ENCODE results near the gene PHF20.

- TF ChIP-seq, protein P1, sequence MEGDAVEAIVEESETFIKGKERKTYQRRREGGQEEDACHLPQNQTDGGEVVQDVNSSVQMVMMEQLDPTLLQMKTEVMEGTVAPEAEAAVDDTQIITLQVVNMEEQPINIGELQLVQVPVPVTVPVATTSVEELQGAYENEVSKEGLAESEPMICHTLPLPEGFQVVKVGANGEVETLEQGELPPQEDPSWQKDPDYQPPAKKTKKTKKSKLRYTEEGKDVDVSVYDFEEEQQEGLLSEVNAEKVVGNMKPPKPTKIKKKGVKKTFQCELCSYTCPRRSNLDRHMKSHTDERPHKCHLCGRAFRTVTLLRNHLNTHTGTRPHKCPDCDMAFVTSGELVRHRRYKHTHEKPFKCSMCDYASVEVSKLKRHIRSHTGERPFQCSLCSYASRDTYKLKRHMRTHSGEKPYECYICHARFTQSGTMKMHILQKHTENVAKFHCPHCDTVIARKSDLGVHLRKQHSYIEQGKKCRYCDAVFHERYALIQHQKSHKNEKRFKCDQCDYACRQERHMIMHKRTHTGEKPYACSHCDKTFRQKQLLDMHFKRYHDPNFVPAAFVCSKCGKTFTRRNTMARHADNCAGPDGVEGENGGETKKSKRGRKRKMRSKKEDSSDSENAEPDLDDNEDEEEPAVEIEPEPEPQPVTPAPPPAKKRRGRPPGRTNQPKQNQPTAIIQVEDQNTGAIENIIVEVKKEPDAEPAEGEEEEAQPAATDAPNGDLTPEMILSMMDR (IDR thresholded peaks at IDR 0.05; ENCODE audit: insufficient read depth, low read length), result no peak
- TF ChIP-seq POLR2AphosphoS5 (IDR thresholded peaks at IDR 0.05; ENCODE audit: low read depth), result no peak
- TF ChIP-seq GABPA (IDR thresholded peaks at IDR 0.05; ENCODE audit: low read depth), result no peak
- TF ChIP-seq, protein P2, sequence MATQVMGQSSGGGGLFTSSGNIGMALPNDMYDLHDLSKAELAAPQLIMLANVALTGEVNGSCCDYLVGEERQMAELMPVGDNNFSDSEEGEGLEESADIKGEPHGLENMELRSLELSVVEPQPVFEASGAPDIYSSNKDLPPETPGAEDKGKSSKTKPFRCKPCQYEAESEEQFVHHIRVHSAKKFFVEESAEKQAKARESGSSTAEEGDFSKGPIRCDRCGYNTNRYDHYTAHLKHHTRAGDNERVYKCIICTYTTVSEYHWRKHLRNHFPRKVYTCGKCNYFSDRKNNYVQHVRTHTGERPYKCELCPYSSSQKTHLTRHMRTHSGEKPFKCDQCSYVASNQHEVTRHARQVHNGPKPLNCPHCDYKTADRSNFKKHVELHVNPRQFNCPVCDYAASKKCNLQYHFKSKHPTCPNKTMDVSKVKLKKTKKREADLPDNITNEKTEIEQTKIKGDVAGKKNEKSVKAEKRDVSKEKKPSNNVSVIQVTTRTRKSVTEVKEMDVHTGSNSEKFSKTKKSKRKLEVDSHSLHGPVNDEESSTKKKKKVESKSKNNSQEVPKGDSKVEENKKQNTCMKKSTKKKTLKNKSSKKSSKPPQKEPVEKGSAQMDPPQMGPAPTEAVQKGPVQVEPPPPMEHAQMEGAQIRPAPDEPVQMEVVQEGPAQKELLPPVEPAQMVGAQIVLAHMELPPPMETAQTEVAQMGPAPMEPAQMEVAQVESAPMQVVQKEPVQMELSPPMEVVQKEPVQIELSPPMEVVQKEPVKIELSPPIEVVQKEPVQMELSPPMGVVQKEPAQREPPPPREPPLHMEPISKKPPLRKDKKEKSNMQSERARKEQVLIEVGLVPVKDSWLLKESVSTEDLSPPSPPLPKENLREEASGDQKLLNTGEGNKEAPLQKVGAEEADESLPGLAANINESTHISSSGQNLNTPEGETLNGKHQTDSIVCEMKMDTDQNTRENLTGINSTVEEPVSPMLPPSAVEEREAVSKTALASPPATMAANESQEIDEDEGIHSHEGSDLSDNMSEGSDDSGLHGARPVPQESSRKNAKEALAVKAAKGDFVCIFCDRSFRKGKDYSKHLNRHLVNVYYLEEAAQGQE (IDR thresholded peaks at IDR 0.05; ENCODE audit: insufficient replicate concordance, low read depth), result no peak
- no peak for TF ChIP-seq SPI1 (IDR thresholded peaks at IDR 0.05; ENCODE audit: borderline replicate concordance, low read depth)
Measured at GRCh38 chr20:35806075-35806474, 34.3 kb downstream of the PHF20 start.

Data from HL-60 (cell line).